Activated CD8-positive, alpha-beta memory T cell treated with anti-CD3 and anti-CD28 coated beads, Interleukin-2, amount 10 ng/mL, durations not matched to agents 7 days and 5 days (primary cell): ENCODE measurements around the gene FAAP100. TPM values are rescaled to one million over a fixed set of nuclear protein-coding genes. Genes with fewer than 3 reads are reported as not detected.
"Not testable (repeated sequence)": the region's sequence is repeated elsewhere in the genome, so short reads cannot be mapped to it uniquely, and the experiment has no call there.

Experiments
- ATAC-seq: fragments of 150-1000 bp; cut with Tn5 transposase; one replicate; pipeline ENCODE4 v1.10.0; 2021; ENCODE audit warnings: moderate library complexity
- CTCF ChIA-PET: fragments of 350-600 bp; sonication (Branson Sonifier 250); formaldehyde crosslinking; loops from one replicate; lab custom pipeline; 2021; ENCODE audit warnings: antibody characterized with exemption; lab: Charles Lee
- DNase-seq: peaks from one replicate; pipeline ENCODE4 v3.0.0-alpha.2; 2020
- H3K27ac Mint-ChIP-seq: one replicate; pipeline ENCODE4 v1.8.0; 2021; ENCODE audit warnings: mild to moderate bottlenecking, mixed read lengths
- H3K27me3 Mint-ChIP-seq: one replicate; pipeline ENCODE4 v1.8.0; 2021; ENCODE audit warnings: mixed read lengths
- H3K36me3 Mint-ChIP-seq: one replicate; pipeline ENCODE4 v1.8.0; 2021; ENCODE audit warnings: mild to moderate bottlenecking, mixed read lengths
- H3K4me1 Mint-ChIP-seq: one replicate; pipeline ENCODE4 v1.8.0; 2021; ENCODE audit warnings: mixed read lengths
- H3K4me3 Mint-ChIP-seq: one replicate; pipeline ENCODE4 v1.8.0; 2021; ENCODE audit warnings: mild to moderate bottlenecking, moderate library complexity, mixed read lengths
- H3K9me3 Mint-ChIP-seq: one replicate; pipeline ENCODE4 v1.8.0; 2022; ENCODE audit warnings: low read depth, mixed read lengths
- total RNA-seq, 2 experiments: library from RNA; stranded (reverse); gene quantifications; one replicate each; pipeline ENCODE4 v1.2.3, GENCODE V29; 2021

The FAAP100 gene
- total RNA-seq, result 10 to 100 TPM; 39.8 to 44.5 TPM

GRCh38 chr17:81552244-81553017 is at the start of gene FAAP100:
TSS of gene FAAP100 (minus strand) at chr17:81552353. CDS start at chr17:81552330, 23 bp downstream.
- Mint-ChIP-seq H3K27me3 (no peaks in the 10 kb centered on the region), H3K27ac (peak within 1 kb of the TSS; percentile 89), H3K4me1 (peaks cover 41% of the 10 kb centered on the region), H3K36me3 (peaks cover 8% of the 10 kb centered on the region), H3K9me3 (no peaks in the 10 kb centered on the region), H3K4me3 (peak within 1 kb of the TSS; percentile 82)
- CTCF ChIA-PET, result interaction anchor here (0.8 to 1.7 kb wide), 9 partner anchors 8 to 300 kb away, joined by 3 to 12 read pairs (median 3); no protein-coding TSS in a partner anchor
- DNase-seq (peak; percentile 85), ATAC-seq (peak; percentile 68)

GRCh38 chr17:81601525-81602120 is 49.5 kb upstream of the FAAP100 start:
- H3K36me3 Mint-ChIP-seq, result peaks cover 40% of the 10 kb centered on the region
- CTCF ChIA-PET, result interaction anchor here (0.6 to 2.7 kb wide), 27 partner anchors 8 to 349 kb away, joined by 3 to 23 read pairs (median 4); partner anchors contain the start of genes FAAP100 and MRPL12
- no peak overlapping the region for H3K27ac Mint-ChIP-seq
- peak; percentile 58 for DNase-seq
- H3K27me3 Mint-ChIP-seq, result no peaks in the 10 kb centered on the region
- H3K9me3 Mint-ChIP-seq, result no peaks in the 10 kb centered on the region
- H3K4me1 Mint-ChIP-seq, result peaks cover 17% of the 10 kb centered on the region
- ATAC-seq, result peak; percentile 93
- H3K4me3 Mint-ChIP-seq, result no peak overlapping the region

GRCh38 chr17:81599719-81600486 is 47.8 kb upstream of the FAAP100 start:
- CTCF ChIA-PET, result interaction anchor here (1.1 to 2.7 kb wide), 8 partner anchors 12 to 83 kb away, joined by 3 to 23 read pairs (median 8); partner anchors contain the start of gene FAAP100

GRCh38 chr17:81593105-81593871 is 41.1 kb upstream of the FAAP100 start:
- DNase-seq, result no peak
- peaks cover 36% of the 10 kb centered on the region for H3K36me3 Mint-ChIP-seq
- no peaks in the 10 kb centered on the region for H3K27me3 Mint-ChIP-seq
- H3K4me3 Mint-ChIP-seq, result no peak overlapping the region
- CTCF ChIA-PET, result interaction anchor here (2.2 kb wide), 1 partner anchor 8 kb away, joined by 5 read pairs; no protein-coding TSS in a partner anchor
- ATAC-seq, result no peak
- H3K4me1 Mint-ChIP-seq, result peaks cover 3% of the 10 kb centered on the region
- peak overlapping the region; percentile 16 for H3K27ac Mint-ChIP-seq
- no peaks in the 10 kb centered on the region for H3K9me3 Mint-ChIP-seq

More at GRCh38 chr17:81599719-81600486, 47.8 kb upstream of the FAAP100 start:
- H3K27ac Mint-ChIP-seq, result peak overlapping the region; percentile 15
- no peaks in the 10 kb centered on the region for H3K27me3 Mint-ChIP-seq
- no peaks in the 10 kb centered on the region for H3K9me3 Mint-ChIP-seq
- DNase-seq (no peak), ATAC-seq (no peak)
- peaks cover 17% of the 10 kb centered on the region for H3K4me1 Mint-ChIP-seq
- H3K36me3 Mint-ChIP-seq, result peaks cover 38% of the 10 kb centered on the region
- no peak overlapping the region for H3K4me3 Mint-ChIP-seq

GRCh38 chr17:81591971-81592370 is 39.8 kb upstream of the FAAP100 start:
- Mint-ChIP-seq H3K4me1 (no peaks in the 10 kb centered on the region), H3K9me3 (no peaks in the 10 kb centered on the region), H3K27me3 (no peaks in the 10 kb centered on the region), H3K4me3 (no peak overlapping the region), H3K36me3 (peaks cover 39% of the 10 kb centered on the region), H3K27ac (no peak overlapping the region)
- CTCF ChIA-PET, result interaction anchor here (2.2 kb wide), 1 partner anchor 9 kb away, joined by 5 read pairs; no protein-coding TSS in a partner anchor
- ATAC-seq, result no peak
- no peak for DNase-seq

GRCh38 chr17:81590121-81590520 is 38.0 kb upstream of the FAAP100 start:
- H3K27me3 Mint-ChIP-seq, result no peaks in the 10 kb centered on the region
- DNase-seq (no peak), ATAC-seq (no peak)
- no peak overlapping the region for H3K4me3 Mint-ChIP-seq
- H3K4me1 Mint-ChIP-seq, result no peaks in the 10 kb centered on the region
- peaks cover 46% of the 10 kb centered on the region for H3K36me3 Mint-ChIP-seq
- H3K9me3 Mint-ChIP-seq, result no peaks in the 10 kb centered on the region
- no peak overlapping the region for H3K27ac Mint-ChIP-seq
- CTCF ChIA-PET, result interaction anchor here (1.1 kb wide), 1 partner anchor 11 kb away, joined by 4 read pairs; no protein-coding TSS in a partner anchor

- Mint-ChIP-seq H3K27ac (no peak overlapping the region), H3K36me3 (peaks cover 45% of the 10 kb centered on the region), H3K4me1 (no peaks in the 10 kb centered on the region), H3K4me3 (no peak overlapping the region), H3K9me3 (no peaks in the 10 kb centered on the region), H3K27me3 (no peaks in the 10 kb centered on the region)
- CTCF ChIA-PET, result interaction anchor here (1.1 kb wide), 1 partner anchor 11 kb away, joined by 4 read pairs; no protein-coding TSS in a partner anchor
- DNase-seq (no peak), ATAC-seq (no peak)
Measured at GRCh38 chr17:81589612-81590011, 37.5 kb upstream of the FAAP100 start.

GRCh38 chr17:81586096-81586495 is 33.9 kb upstream of the FAAP100 start:
- no peaks in the 10 kb centered on the region for H3K4me1 Mint-ChIP-seq
- ATAC-seq (no peak), DNase-seq (no peak)
- peaks cover 47% of the 10 kb centered on the region for H3K36me3 Mint-ChIP-seq
- no peaks in the 10 kb centered on the region for H3K27me3 Mint-ChIP-seq
- no peak overlapping the region for H3K4me3 Mint-ChIP-seq
- no peaks in the 10 kb centered on the region for H3K9me3 Mint-ChIP-seq
- CTCF ChIA-PET, result interaction anchor here (0.8 kb wide), 1 partner anchor 23 kb away, joined by 3 read pairs; no protein-coding TSS in a partner anchor
- H3K27ac Mint-ChIP-seq, result no peak overlapping the region

GRCh38 chr17:81584771-81585170 is 32.6 kb upstream of the FAAP100 start:
- H3K9me3 Mint-ChIP-seq, H3K4me3 Mint-ChIP-seq, H3K27ac Mint-ChIP-seq, CTCF ChIA-PET, ATAC-seq, H3K4me1 Mint-ChIP-seq, DNase-seq, H3K27me3 Mint-ChIP-seq: not testable (repeated sequence)
- H3K36me3 Mint-ChIP-seq, result peaks cover 45% of the 10 kb centered on the region

- no peak for DNase-seq
- H3K9me3 Mint-ChIP-seq, result no peaks in the 10 kb centered on the region
- H3K4me3 Mint-ChIP-seq, result no peak overlapping the region
- peaks cover 44% of the 10 kb centered on the region for H3K36me3 Mint-ChIP-seq
- no peaks in the 10 kb centered on the region for H3K4me1 Mint-ChIP-seq
- no peaks in the 10 kb centered on the region for H3K27me3 Mint-ChIP-seq
- CTCF ChIA-PET, result no interaction called here
- ATAC-seq, result no peak
- no peak overlapping the region for H3K27ac Mint-ChIP-seq
Measured at GRCh38 chr17:81583589-81584342, 31.6 kb upstream of the FAAP100 start.

GRCh38 chr17:81582749-81583148 is 30.6 kb upstream of the FAAP100 start:
- Mint-ChIP-seq H3K4me1 (no peaks in the 10 kb centered on the region), H3K36me3 (peaks cover 39% of the 10 kb centered on the region), H3K27me3 (no peaks in the 10 kb centered on the region), H3K27ac (no peak overlapping the region), H3K4me3 (no peak overlapping the region), H3K9me3 (no peaks in the 10 kb centered on the region)
- ATAC-seq (no peak), DNase-seq (no peak)
- CTCF ChIA-PET, result no interaction called here

- Mint-ChIP-seq H3K9me3 (no peaks in the 10 kb centered on the region), H3K27me3 (no peaks in the 10 kb centered on the region), H3K4me1 (no peaks in the 10 kb centered on the region), H3K4me3 (no peak overlapping the region), H3K27ac (no peak overlapping the region), H3K36me3 (peaks cover 39% of the 10 kb centered on the region)
- CTCF ChIA-PET, result no interaction called here
- ATAC-seq (no peak), DNase-seq (no peak)
Measured at GRCh38 chr17:81582341-81582740, 30.2 kb upstream of the FAAP100 start.
